Spleen (tissue), 7 donors: ENCODE measurements around the gene CCDC102B.

Experiments
- CTCF ChIP-seq, 11 experiments: fragments of 200-600 bp in 7 of 11; fragments of 450-650 bp in 4 of 11; sonication (generic) in 4 of 11; IDR thresholded peaks in 8 of 11; conservative IDR thresholded peaks in 3 of 11; 1 replicate in 7 of 11; 2 replicates in 4 of 11; pipeline versions ENCODE4 v1.4.0 to v1.8.0; 2016 to 2021; ENCODE audit warnings: antibody characterized with exemption in 11 of 11, inconsistent platforms in 4 of 11, mild to moderate bottlenecking in 1 of 11
- POLR2A ChIP-seq, 3 donors: fragments of 450-650 bp; IDR thresholded peaks; one replicate each; pipeline ENCODE4 v1.5.1; 2017; ENCODE audit warnings: antibody characterized with exemption in 3 of 3, mild to moderate bottlenecking in 1 of 3
- POLR2AphosphoS5 ChIP-seq, 3 donors: sonication (generic); formaldehyde crosslinking; IDR thresholded peaks; one replicate each; pipeline ENCODE4 v1.5.1; 2017; ENCODE audit warnings: antibody characterized with exemption in 3 of 3
- donor health status: DM: no; HTN: no; CAD: no; lungs with moderate emphysema.
- donor health status: DM: no; HTN: no; CAD: no.
- donor health status: DM: no; HTN: no; CAD: no.

- no peak for TF ChIP-seq CTCF (IDR thresholded peaks at IDR 0.05 in 8 of 11, conservative IDR thresholded peaks at IDR 0.05 in 3 of 11)
- TF ChIP-seq POLR2A (IDR thresholded peaks at IDR 0.05) = no peak
- no peak for TF ChIP-seq POLR2AphosphoS5 (IDR thresholded peaks at IDR 0.05)
Observed at GRCh38 chr18:68909579-68909978, 111.7 kb downstream of the CCDC102B start.
